Measurements from ENCODE around the gene RAB3C.

GRCh38 chr5:58898006-58898405, 315.1 kb downstream of the RAB3C start:
- TF ChIP-seq CTCF (conservative IDR thresholded peaks at IDR 0.05 in 1 of 2, IDR thresholded peaks at IDR 0.05 in 1 of 2; ENCODE audit: low read depth in 1 of 2, low read length in 2 of 2) (no peak), EZH2 (IDR thresholded peaks at IDR 0.05; ENCODE audit: low read length, missing control alignments) (no peak)
